HG03280 (cell line): ENCODE measurements around the gene CARD14.
"Not testable (repeated sequence)": the region's sequence is repeated elsewhere in the genome, so short reads cannot be mapped to it uniquely, and the experiment has no call there.

ENCODE experiments used
- ATAC-seq: cut with Tn5 transposase; IDR thresholded peaks from one replicate; pipeline ENCODE4 v1.9.1; 2021; ENCODE audit warnings: mild to moderate bottlenecking, moderate library complexity; ENCODE audit not compliant: unreplicated experiment

CARD14 gene

DNA sequence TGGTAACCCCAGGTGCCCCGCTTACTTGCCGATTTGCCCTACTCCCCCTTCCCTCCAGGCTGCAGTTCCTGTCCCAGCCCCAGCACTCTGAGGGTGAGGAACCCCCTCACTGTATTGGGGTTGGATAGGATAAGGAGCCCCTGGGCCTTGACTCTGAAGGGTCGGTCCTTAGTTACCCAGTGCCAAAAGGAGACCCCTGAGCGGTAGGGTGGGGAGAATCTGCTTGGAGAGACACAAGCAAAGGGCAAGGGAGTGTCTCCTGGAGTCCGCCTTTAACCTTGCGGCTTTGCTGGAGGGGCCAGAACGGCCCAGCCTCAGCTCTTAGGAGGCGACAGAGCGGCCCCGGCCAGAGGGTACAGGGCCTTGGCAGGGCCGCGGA is 13.0 kb downstream of the CARD14 start:
- no peak for ATAC-seq

DNA sequence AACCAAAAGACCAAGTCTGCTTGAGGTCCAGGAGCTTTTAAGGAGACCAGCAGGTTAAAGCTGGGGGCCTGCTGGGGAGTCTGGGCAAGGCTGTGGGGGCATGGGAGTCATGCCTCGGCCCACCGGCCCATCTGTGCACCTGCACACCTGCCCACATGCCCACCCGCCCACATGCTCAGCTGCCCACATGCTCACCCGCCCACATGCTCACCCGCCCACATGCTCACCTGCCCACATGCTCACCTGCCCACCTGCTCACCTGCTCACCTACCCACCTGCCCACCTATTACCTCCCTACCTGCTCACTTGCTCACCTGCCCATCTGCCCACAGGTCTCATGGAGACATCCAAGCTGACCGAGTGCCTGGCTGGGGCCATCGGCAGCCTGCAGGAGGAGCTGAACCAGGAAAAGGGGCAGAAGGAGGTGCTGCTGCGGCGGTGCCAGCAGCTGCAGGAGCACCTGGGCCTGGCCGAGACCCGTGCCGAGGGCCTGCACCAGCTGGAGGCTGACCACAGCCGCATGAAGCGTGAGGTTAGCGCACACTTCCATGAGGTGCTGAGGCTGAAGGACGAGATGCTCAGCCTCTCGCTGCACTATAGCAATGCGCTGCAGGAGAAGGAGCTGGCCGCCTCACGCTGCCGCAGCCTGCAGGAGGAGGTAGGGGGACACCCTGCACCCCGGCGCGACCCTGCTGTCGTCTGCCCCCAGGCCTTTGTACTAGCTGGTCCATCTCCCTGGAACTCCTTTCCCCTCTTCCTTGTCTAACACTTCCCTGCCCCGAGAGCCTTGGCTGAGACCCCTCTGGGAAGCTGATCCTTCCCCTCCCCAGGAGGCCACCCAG is 14.0 kb downstream of the CARD14 start:
- ATAC-seq = no peak

DNA sequence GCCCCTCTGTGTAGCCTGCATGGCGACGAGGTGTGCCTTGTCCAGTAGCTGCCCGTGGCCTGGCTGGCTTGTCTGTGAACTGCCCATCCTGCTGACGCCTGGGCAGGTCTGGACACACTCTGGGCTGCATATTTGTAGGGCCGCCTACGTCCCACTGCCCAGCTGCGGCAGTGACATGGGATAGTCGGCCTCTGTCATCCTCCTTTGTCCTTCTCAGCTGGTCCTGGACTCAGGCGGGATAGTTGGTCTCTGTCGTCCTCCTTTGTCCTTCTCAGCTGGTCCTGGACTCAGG is 14.5 kb downstream of the CARD14 start:
- ATAC-seq = no peak

DNA sequence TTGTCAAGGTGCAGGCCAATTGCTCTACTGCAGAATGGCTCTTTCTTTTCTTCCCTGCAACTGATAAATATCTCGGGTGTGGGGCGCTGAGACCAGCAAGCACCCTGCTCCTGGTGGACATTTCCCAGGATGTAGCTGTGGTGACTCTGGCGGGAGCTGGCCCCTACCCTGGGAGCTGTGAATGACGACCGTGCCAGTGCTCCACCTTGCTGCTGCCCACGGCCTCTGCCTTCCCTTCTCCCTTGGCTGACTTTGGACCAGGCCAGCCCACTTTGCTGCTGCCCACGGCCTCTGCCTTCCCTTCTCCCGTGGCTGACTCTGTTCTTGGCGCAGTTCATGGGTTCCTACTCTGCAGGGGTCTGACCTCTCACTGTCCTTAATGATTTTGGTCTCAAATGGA is 16.1 kb downstream of the CARD14 start:
- ATAC-seq = no peak

DNA sequence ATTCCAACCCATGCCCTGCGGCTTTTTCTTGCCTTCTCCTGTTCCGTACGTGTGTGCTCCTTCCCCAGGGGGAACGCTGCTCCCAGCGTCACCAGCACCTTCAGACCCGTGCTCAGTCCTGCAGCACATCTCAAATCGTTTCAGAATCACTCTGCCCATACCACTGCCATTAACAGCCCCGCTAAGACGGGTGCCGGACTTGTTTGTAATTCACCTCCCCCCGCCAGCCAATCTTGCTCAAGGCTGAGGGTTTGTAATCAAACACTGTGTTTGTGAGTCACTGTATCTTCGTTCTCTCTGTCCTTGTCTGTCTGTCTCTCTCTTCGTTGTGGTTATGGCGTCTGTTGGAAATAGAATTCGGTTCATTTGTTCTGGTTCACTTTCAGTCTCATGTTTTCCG is 17.3 kb downstream of the CARD14 start:
- ATAC-seq = no peak

DNA sequence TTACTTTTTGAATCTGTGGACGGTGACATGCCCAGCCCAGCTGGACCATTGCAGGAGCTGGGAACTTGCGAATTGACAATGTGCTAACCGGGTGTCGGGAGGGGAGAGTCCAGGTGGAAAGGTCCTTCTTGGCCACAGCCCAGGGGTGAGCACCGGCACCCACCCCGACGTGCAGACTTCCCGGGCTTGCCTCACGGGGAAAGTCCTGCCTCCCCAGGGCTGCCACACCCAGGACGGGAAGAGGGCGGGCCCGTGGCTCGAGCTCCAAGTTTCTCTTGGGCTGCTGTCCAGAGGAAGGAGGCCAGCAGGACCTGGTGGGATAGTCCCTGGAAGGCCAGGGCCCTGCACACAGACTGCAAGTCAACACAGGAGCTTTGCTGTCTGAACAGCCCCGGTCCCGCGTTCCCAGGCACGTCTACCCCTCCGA is 17.7 kb downstream of the CARD14 start:
- no peak for ATAC-seq

DNA sequence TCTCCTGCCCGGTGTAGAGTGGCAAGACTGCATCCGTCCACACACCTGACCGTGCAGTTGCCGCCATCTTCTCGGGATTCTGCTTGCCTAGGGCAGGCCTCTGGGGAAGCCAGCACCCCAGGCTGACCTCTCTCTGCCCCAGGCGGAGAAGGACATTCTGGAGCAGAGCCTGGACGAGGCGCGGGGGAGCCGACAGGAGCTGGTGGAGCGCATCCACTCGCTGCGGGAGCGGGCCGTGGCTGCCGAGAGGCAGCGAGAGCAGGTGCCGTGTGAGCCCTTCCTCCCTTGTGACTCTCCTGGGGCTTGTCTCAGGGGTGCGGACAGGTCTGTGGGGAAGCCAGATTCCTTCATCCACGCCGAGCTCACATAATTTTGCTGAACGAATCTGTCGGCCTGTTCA is 19.8 kb downstream of the CARD14 start:
- no peak for ATAC-seq

DNA sequence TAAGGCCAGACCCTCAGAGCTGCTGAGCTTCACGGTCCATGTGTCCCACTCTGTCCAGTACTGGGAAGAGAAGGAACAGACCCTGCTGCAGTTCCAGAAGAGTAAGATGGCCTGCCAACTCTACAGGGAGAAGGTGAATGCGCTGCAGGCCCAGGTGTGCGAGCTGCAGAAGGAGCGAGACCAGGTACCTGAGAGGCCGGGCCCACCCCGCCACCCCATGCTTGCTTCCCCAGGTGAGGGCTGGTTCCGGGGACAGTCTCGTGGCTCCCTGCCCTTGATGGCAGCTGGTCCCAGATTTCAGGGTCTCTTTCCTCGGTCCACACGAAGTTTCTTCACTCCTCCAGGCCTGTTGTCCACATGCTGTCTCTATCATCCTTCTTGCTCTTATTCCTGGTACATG is 20.9 kb downstream of the CARD14 start:
- ATAC-seq = no peak

DNA sequence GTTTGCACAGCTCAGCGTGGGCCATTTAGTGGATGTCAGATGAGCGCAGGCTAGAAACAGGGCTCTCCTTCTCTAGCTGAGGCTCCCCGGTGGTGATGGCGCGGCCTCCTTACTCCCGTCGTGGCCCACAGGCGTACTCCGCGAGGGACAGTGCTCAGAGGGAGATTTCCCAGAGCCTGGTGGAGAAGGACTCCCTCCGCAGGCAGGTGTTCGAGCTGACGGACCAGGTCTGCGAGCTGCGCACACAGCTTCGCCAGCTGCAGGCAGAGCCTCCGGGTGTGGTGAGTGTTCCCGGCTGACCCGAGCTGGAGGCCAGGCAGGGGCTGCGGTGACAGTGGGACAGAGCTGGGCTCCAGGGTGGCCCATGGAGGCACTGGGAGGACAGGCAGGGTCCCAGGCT is 21.4 kb downstream of the CARD14 start:
- ATAC-seq = no peak

DNA sequence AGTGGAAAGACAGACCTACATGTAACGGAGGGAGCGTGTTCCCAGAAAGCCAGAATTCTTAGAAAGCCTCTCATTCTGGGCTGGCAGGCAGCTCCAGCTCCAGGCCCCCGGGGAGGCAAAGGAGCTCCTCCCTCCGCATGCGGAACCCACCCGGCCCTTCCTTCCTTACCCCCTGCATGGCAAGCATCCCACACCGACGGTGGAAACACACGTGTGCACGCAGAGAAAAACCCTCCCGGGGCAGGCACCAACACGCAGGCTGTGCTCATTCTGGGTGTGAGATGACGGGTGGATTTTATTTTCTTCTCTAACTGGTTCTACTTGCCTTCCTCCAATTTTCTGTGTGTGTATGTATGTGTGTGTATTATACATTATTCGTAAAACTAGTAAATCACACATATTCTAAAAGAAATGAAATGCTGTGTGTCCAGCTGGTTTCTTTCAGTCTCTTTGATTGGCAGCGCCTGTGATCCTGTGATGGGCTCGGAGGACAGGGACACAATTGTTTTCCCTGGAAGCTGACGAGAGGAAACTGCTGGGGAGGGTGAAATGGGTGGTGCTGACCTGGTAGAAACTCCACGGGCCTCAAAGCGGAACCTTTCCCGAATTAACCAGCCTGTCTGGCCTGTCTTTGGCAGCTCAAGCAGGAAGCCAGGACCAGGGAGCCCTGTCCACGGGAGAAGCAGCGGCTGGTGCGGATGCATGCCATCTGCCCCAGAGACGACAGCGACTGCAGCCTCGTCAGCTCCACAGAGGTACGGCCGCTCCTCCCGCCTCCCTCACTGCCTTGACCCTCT is 22.2 kb downstream of the CARD14 start:
- no peak for ATAC-seq

DNA sequence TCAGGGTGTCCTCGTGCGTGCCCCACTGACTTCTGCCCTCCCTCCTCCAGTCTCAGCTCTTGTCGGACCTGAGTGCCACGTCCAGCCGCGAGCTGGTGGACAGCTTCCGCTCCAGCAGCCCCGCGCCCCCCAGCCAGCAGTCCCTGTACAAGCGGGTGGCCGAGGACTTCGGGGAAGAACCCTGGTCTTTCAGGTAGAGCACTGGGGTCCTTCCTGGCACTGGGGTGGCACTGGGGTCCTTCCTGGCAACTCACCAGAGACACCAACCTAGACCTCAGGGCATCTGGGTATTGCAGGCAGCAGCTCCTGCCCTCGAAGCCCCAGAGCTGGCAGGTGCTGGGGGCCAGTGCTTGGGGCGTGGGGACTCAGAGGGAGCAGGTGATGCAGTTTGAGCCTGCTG is 25.3 kb downstream of the CARD14 start:
- no peak for ATAC-seq

DNA sequence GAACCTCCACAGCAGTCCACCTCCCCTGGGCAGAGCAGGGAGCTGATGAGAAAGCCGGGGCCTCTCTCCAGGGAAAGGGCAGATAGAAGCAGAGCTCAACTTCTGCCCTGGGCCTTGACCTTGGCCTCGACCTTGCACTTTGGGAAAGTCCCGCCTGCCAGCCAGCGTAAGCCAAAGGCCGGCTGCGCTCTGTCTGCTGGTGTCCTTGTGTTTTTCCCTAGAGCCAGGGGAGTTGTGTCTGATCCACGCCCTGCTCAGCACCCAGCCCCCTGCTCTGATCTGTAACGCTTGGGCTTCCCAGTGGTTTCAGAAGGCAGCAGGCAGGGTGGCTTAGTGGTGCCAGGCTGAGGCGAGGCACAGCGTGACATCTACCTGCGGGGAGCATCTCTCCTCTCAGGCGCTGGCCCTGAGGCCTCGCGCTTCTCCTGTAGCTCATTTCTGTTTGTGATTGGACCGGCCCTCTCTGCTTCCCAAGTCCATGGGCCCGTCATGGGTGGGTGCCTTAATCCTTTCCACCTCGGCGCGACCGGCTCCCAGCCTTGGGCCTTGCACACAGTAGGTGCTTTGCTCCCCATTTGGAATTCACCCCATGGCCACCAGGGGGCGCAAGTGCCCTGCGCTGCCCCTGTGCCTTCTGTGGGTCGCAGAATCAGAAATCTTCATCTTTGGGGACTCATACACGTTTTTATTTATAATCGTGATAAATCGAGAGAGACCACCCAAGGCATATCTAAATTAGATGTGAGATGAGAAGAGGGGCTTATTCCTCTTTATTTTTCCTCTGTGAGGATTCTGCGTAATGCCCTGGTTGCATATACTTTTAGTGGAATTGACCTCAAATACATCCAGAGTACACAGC is 26.1 kb downstream of the CARD14 start:
- ATAC-seq = no peak

DNA sequence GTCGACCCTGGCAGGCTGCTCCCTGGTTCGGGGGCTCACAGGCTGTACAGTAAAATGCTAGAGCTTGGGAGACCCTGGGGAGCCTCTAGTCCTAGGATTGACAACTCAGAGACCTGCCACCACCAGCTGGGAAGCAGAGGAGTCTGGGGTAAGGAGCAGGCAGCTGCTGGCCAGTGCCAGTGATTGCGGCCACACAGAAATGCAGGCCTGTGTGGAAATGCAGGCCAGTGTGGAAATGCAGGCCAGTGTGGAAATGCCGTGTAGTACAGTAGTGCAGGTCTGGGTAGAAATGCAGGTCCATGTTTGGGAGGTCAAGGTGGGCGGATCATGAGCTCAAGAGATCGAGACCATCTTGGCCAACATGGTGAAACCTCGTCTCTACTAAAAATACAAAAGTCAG is 26.8 kb downstream of the CARD14 start:
- no peak for ATAC-seq

DNA sequence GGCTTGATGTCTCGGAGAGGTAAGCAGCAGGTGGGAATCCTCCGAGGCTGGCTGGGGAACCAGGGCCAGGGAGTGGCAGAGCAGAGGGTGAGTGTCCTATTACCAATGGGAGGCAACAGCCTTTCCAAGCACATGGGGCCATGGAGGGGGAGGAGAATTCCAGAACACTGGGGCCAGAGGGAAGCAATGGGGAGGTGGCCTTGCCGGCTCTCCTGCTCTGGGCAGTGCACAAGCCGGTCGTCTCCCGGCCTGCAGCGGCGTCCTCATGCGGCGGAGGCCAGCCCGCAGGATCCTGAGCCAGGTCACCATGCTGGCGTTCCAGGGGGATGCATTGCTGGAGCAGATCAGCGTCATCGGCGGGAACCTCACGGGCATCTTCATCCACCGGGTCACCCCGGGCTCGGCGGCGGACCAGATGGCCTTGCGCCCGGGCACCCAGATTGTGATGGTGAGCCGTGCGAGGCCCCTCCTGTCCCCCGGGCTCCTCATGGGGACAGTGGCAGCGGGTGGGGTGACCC is 28.4 kb downstream of the CARD14 start:
- ATAC-seq = no peak

DNA sequence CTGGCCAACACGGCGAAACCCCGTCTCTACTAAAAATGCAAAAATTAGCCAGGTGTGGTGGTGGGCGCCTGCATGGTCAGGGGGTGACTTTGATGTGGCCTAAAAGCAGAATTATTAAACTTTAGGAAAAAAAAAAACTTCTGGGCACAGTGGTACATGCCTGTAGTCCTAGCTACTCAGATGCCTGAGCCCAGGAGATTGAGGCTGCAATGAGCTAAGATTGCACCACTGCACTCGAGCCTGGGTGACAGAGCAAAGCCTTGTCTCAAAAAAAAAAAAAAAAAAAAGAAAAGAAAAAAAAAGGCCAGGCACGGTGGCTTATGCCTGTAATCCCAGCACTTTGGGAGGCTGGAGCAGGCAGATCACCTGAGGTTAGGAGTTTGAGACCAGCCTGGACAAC is 29.5 kb downstream of the CARD14 start:
- not testable (repeated sequence) for ATAC-seq

DNA sequence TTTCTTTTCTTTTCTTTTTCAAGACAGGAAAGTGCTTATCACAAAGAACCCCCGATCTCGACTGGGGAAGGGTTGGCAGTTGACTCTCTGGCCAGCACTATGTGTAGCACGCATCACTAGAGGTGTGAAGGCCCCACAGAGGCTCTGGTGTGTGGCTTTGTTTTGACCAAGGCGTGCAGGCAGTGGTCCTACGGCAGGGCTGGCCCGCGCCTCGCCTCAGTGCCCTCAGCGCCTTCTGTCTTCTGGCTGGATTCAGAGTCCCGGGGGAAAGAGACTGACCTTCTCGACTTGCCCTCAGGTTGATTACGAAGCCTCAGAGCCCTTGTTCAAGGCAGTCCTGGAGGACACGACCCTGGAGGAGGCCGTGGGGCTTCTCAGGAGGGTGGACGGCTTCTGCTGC is 31.6 kb downstream of the CARD14 start:
- no peak for ATAC-seq

DNA sequence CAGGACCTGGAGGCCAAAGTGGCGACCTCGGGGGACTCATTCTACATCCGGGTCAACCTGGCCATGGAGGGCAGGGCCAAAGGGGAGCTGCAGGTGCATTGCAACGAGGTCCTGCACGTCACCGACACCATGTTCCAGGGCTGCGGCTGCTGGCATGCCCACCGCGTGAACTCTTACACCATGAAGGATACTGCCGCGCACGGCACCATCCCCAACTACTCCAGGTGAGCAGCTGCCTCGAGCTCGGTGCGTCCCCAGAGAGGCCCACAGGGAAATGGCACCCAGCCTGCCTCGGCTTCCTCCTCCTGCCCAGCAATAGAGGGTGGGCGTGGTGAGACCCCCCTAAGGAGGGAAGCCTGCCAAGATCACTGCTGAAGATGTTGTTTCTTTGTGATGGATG is 32.4 kb downstream of the CARD14 start:
- ATAC-seq = no peak

DNA sequence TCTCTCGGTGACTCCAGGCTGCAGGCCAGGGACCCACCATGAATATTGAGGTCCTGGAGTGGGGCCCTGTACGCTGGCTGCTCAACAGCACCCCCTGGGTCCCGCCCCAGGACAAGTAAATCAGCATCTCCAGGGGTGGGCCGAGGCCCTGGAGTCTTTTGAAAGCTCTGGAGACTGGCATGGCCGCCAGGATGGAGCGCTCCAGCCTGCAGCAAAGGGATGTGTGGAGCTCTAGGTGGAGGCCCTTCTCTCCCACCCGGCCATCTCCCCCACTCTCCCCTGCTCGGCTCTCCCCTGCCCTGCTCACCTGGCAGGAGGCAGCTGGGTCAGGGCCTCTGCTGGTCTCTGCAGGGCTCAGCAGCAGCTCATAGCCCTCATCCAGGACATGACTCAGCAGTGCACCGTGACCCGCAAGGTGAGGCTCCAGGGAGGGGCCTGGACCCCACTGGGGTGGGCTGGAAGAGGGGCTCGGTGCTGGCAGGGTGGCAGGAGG is 33.7 kb downstream of the CARD14 start:
- ATAC-seq = no peak

DNA sequence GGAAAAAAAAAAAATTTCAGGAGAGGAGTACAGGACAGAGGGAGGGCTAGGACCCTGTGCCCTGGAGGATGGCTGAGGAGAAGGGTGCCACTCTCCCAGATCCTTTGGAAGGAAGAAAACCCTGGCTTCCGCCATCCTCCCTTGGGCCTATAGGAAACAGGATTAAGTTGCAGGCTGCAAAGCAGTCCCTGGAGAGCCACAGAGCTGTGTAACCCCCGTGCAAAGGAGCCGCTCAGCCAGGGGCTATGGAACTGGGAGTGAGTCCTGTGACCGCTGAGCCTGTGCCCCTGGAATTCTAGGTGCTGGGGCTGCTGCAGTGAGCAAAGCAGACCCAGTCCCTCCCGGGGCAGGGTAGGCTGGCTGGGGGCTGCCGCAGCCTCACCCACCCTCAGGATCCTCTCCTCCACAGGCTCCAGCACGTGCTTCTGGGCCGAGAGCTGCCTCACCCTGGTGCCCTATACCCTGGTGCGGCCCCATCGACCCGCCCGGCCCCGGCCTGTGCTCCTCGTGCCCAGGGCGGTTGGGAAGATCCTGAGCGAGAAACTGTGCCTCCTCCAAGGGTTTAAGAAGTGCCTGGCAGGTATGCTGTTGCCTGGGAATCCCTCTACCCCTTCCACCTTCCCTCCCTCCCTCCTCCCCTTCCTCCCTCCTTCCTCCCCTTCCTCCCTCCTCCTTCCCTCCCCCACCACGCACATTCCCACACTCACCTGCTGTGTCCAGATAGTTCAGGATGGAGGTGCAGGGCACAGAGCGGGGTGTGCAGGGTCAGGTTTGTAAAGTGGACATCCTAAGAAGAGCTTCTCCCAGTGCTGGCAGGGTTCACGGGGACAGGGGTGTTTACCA is 35.0 kb downstream of the CARD14 start:
- no peak for ATAC-seq

DNA sequence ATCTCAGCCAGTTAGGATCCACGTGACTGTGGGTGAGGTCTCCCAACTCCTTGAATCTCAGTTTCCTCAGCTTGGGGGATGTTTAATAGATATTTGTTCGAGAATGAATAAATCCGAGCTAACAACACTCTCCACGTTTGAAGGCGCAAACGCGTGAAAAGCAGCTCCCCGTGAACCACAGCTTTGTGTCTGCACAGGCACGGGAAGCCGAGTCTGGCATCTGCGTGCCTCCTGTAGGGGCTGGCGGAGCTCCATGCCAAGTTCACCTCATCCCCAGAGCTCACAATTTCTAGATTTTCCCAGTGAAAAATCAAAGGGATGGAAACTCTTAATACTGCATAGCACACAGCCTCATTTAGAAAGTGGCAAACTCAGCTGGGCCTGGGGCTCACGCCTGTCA is 36.0 kb downstream of the CARD14 start:
- ATAC-seq = no peak
